HG02623 (cell line): ENCODE measurements around the gene TH.
"Not testable (repeated sequence)": the region's sequence is repeated elsewhere in the genome, so short reads cannot be mapped to it uniquely, and the experiment has no call there.

Experiments used
- ATAC-seq: cut with Tn5 transposase; IDR thresholded peaks from one replicate; pipeline ENCODE4 v1.9.1; 2021; ENCODE audit warnings: moderate library complexity; ENCODE audit not compliant: unreplicated experiment

Gene TH

DNA sequence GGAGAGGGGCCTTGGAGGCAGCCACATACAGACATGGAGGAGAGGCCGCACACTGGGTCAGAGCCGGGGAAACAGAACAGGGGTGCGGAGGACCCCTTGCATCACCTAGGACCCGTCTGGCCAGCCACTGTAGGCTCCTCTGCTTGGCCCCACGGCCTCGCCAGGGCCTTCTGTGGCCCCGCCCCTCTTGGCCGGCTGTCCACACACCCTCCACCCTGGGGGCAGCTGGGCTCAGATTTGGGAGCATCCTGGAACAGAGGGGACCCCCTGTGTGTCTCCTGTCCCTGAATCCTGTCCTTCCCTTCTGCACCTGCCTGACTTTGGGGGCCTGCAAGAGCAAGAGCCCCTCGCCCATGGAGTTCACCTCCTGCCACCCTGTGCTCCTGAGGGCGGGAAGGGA is 7.9 kb upstream of the TH start:
- no peak for ATAC-seq

DNA sequence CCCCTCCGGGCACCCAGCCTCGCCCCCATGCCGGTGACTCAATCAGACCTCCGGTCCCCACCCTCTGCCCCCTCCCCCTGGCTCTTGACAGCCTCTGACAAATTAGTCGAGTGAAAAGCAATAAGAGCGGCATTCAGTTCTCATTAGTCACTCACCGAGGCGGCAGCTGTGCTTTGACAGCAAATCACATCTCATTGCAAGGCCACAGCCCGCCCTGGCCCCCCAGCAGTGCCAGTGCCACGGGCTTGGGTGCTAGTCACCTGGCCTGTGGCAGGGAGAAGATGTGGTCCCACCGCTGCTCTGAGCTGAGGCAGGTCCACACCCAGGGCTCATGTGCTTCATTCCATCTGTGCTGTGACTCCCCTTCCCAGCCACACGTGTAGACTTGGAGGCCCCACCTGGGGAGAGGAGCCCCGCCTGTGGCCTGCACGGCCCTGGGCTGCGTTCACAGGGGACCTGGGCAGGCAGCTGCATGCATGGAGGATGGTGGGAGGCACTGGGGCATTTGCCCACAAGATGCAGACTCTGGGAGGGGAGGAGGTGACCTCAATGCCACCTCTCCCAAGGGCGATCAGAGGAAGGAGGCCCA is 7.4 kb upstream of the TH start:
- ATAC-seq, result no peak

- ATAC-seq, result not testable (repeated sequence)
These were observed 6.6 kb upstream of the TH start for GRCh38 chr11:2178055-2178773.

- ATAC-seq, result no peak
These were observed 5.5 kb upstream of the TH start for GRCh38 chr11:2177076-2177475.

- ATAC-seq, result no peak
These were observed 4.8 kb upstream of the TH start for GRCh38 chr11:2176389-2176900.

GRCh38 chr11:2175659-2176058 is 4.0 kb upstream of the TH start:
- ATAC-seq, result no peak

DNA sequence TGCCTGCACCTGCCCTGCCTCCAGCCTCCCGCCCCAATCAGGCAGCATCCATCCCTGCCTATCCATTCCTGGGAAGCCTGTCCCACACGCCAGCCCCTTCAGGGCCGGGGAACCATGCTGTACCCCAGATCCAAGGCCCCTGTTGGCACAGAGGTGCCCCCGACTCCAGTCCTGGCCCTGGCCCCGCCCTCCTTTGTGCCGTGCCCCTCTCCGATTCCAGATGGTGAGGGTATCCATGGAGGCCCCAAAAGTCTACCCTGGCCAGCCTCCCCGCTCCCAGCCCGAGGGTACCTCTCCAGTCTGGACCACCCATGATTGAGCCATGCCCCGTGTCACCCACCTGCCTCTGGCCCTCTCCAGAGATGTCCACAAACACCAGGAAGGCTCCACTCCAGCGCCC is 2.7 kb upstream of the TH start:
- ATAC-seq, result no peak

DNA sequence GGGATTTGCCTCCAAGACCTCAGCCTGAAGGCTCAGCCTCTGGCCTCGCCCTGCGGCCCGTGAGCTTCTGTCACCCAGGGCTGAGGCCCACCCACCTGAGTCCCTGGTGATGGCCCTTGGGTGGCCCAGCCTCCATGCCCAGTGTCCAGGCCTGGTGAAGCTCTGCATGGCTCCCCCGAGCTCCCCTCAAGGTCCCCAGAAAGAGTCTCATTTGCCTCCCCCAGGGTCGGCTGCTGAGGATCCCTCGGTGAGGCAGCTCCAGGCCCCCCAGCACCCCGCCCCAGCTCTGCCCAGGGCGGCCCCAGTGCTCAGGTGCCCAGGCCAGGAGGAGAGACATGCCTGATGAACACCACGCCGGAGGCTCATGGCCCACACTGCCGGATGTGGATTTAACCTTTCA is 2.1 kb upstream of the TH start:
- ATAC-seq, result no peak

DNA sequence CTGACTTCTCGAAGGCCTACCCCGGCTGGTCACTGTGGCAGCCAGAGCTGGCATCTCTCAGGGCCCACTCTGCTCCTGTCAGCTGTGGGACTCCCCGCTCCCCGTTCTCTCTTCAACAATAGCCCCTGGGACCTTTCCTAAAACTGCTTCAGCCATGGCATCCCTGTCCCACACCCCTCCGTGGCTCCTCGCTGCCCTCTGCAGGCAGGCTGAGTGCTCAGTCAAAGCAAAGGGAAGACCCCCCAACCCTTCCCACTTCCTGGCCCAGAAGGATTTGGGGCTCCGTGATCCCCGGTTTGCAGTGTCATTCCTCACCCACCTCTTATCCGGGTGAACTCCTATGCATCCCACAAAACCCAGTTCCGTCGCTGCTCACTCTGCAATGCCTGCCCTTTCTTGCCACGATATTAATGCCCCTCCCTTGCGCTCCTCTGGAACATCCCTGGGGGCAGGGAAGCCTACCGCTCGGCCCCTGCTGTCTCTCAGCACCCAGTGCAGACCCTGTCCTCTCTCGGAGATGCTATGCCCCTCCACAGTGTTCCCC is 1.6 kb upstream of the TH start:
- ATAC-seq, result no peak

GRCh38 chr11:2172676-2173075 is 1.1 kb upstream of the TH start:
- no peak for ATAC-seq

- ATAC-seq, result no peak
These were observed 1.7 kb downstream of the TH start for GRCh38 chr11:2169626-2170570.

GRCh38 chr11:2169005-2169378 is 2.6 kb downstream of the TH start:
- no peak for ATAC-seq

- no peak for ATAC-seq
These were observed 3.2 kb downstream of the TH start for GRCh38 chr11:2168286-2169004.

GRCh38 chr11:2167141-2168045 is 4.2 kb downstream of the TH start:
- ATAC-seq, result no peak

GRCh38 chr11:2166091-2166851 is 5.3 kb downstream of the TH start:
- no peak for ATAC-seq

- no peak for ATAC-seq
These were observed 6.0 kb downstream of the TH start for GRCh38 chr11:2165571-2165970.

- ATAC-seq, result no peak
These were observed 6.6 kb downstream of the TH start for GRCh38 chr11:2164861-2165555.

- no peak for ATAC-seq
These were observed 7.5 kb downstream of the TH start for GRCh38 chr11:2164081-2164480.
